Spinal cord (tissue), 10 donors: Measurements from ENCODE around the gene TNFAIP8. TPM values are rescaled to one million over a fixed set of nuclear protein-coding genes. Genes with fewer than 3 reads are reported as not detected.
"Not testable (repeated sequence)": the region's sequence is repeated elsewhere in the genome, so short reads cannot be mapped to it uniquely, and the experiment has no call there.

Source experiments
- DNase-seq, 6 donors: peaks; one replicate each; pipeline versions ENCODE4 v3.0.0 to v3.0.0-alpha.2; 2013 to 2015; ENCODE audit warnings: low spot score in 6 of 6, low read depth in 4 of 6
- H3K27ac ChIP-seq: one replicate; pipeline ENCODE4 v1.5.1; 2013; ENCODE audit warnings: low read depth, low read length, control low read depth
- H3K27me3 ChIP-seq: one replicate; pipeline ENCODE4 v1.6.1; 2013; ENCODE audit warnings: low read length; ENCODE audit not compliant: control insufficient read depth, insufficient read depth
- H3K36me3 ChIP-seq: one replicate; pipeline ENCODE4 v1.6.1; 2013; ENCODE audit warnings: low read length; ENCODE audit not compliant: control insufficient read depth, insufficient read depth
- H3K4me1 ChIP-seq: one replicate; pipeline ENCODE4 v1.6.1; 2013; ENCODE audit warnings: low read length; ENCODE audit not compliant: control insufficient read depth, insufficient read depth
- H3K4me3 ChIP-seq: one replicate; pipeline ENCODE4 v1.5.1; 2013; ENCODE audit warnings: low read depth, low read length, control low read depth
- H3K9me3 ChIP-seq: one replicate; pipeline ENCODE4 v1.6.1; 2013; ENCODE audit warnings: low read length; ENCODE audit not compliant: control insufficient read depth, insufficient read depth
- WGBS: methylation state at CpG from one replicate; pipeline ENCODE4 v1.1.5; 2013; ENCODE audit warnings: missing lambda C conversion rate; ENCODE audit not compliant: insufficient coverage; 5-methylcytosine and 5-hydroxymethylcytosine counted together
- polyA plus RNA-seq, 2 donors: library from polyadenylated mRNA; unstranded; fragments of 120-200 nt; gene quantifications; one replicate each; pipeline ENCODE4 v1.2.1, GENCODE V29; 2013; ENCODE audit not compliant: insufficient read length in 2 of 2
- total RNA-seq, 2 donors: library from RNA; depleted of rRNA in 1 of 2; stranded (reverse); fragments of 120-200 nt in 1 of 2; fragments of >200 nt in 1 of 2; gene quantifications; one replicate each; pipeline versions ENCODE4 v1.2.3 to v1.2.4, GENCODE V29; 2013 to 2014
- donor health status: healthy.

TNFAIP8 gene
- total and polyA plus RNA-seq, 4 donors = 3.5 to 24.7 (median 10.7) TPM

GRCh38 chr5:119427060-119427459, 71.2 kb downstream of the TNFAIP8 start:
- no peak overlapping the region for H3K27ac ChIP-seq
- no peaks in the 10 kb centered on the region for H3K27me3 ChIP-seq
- H3K9me3 ChIP-seq = no peaks in the 10 kb centered on the region
- DNase-seq = no peak
- WGBS = no CpG with 5 or more reads among the region's 2 CpGs
- H3K4me1 ChIP-seq = no peaks in the 10 kb centered on the region
- no peak overlapping the region for H3K4me3 ChIP-seq
- H3K36me3 ChIP-seq = no peaks in the 10 kb centered on the region

- not testable (repeated sequence) for H3K27ac ChIP-seq, H3K4me1 ChIP-seq
- no CpG with 5 or more reads among the region's 4 CpGs for WGBS
These were observed 71.8 kb downstream of the TNFAIP8 start for GRCh38 chr5:119427596-119427995.

GRCh38 chr5:119428166-119428565, 72.3 kb downstream of the TNFAIP8 start:
- H3K4me1 ChIP-seq, H3K4me3 ChIP-seq, H3K27me3 ChIP-seq, H3K36me3 ChIP-seq, H3K9me3 ChIP-seq, H3K27ac ChIP-seq, DNase-seq: not testable (repeated sequence)
- no CpG with 5 or more reads among the region's 1 CpG for WGBS

More at GRCh38 chr5:119427596-119427995, 71.8 kb downstream of the TNFAIP8 start:
- H3K9me3 ChIP-seq, DNase-seq, H3K36me3 ChIP-seq, H3K27me3 ChIP-seq, H3K4me3 ChIP-seq: not testable (repeated sequence)

- not testable (repeated sequence) for H3K27ac ChIP-seq, H3K36me3 ChIP-seq, H3K27me3 ChIP-seq, DNase-seq, H3K9me3 ChIP-seq, H3K4me3 ChIP-seq, H3K4me1 ChIP-seq
- no CpG with 5 or more reads among the region's 3 CpGs for WGBS
These were observed 72.8 kb downstream of the TNFAIP8 start for GRCh38 chr5:119428574-119428973.

GRCh38 chr5:119432674-119433237, 76.9 kb downstream of the TNFAIP8 start:
- not testable (repeated sequence) for H3K4me3 ChIP-seq, H3K36me3 ChIP-seq, H3K9me3 ChIP-seq, H3K27ac ChIP-seq, DNase-seq, H3K27me3 ChIP-seq, H3K4me1 ChIP-seq
- 96% methylated on average over 6 of the region's 10 CpGs for WGBS

GRCh38 chr5:119435436-119436132, 79.8 kb downstream of the TNFAIP8 start:
- Histone ChIP-seq H3K4me3 (no peak overlapping the region), H3K4me1 (no peaks in the 10 kb centered on the region), H3K36me3 (no peaks in the 10 kb centered on the region), H3K9me3 (no peaks in the 10 kb centered on the region), H3K27me3 (no peaks in the 10 kb centered on the region), H3K27ac (no peak overlapping the region)
- WGBS = 64% methylated on average over 7 of the region's 8 CpGs
- no peak for DNase-seq

GRCh38 chr5:119437785-119438586, 82.2 kb downstream of the TNFAIP8 start:
- WGBS = 100% methylated on average over 1 of the region's 3 CpGs
- H3K4me1 ChIP-seq, DNase-seq, H3K36me3 ChIP-seq, H3K9me3 ChIP-seq, H3K27me3 ChIP-seq, H3K27ac ChIP-seq, H3K4me3 ChIP-seq: not testable (repeated sequence)

GRCh38 chr5:119438587-119438917, 82.7 kb downstream of the TNFAIP8 start:
- H3K27me3 ChIP-seq, H3K9me3 ChIP-seq, H3K4me3 ChIP-seq, H3K4me1 ChIP-seq, H3K27ac ChIP-seq, H3K36me3 ChIP-seq, DNase-seq: not testable (repeated sequence)
- WGBS = no CpG with 5 or more reads among the region's 1 CpG

- Histone ChIP-seq H3K4me3 (no peak overlapping the region), H3K27ac (no peak overlapping the region), H3K4me1 (no peaks in the 10 kb centered on the region), H3K27me3 (no peaks in the 10 kb centered on the region), H3K9me3 (peaks cover 1% of the 10 kb centered on the region), H3K36me3 (no peaks in the 10 kb centered on the region)
- DNase-seq = no peak
- WGBS = 89% methylated on average over 6 of the region's 8 CpGs
These were observed 83.4 kb downstream of the TNFAIP8 start for GRCh38 chr5:119439140-119439631.
